GM21381 (cell line): ENCODE measurements around the gene CACNG4.

Source experiments
- ATAC-seq: cut with Tn5 transposase; IDR thresholded peaks from one replicate; pipeline ENCODE4 v1.9.1; 2021; ENCODE audit warnings: mild to moderate bottlenecking, moderate library complexity; ENCODE audit not compliant: unreplicated experiment

Gene CACNG4

GRCh38 chr17:67015001-67015400, 50.5 kb downstream of the CACNG4 start:
- no peak for ATAC-seq

- no peak for ATAC-seq
Measured at GRCh38 chr17:67016039-67016762, 51.7 kb downstream of the CACNG4 start.

GRCh38 chr17:67017910-67018309, 53.4 kb downstream of the CACNG4 start:
- no peak for ATAC-seq

- no peak for ATAC-seq
Measured at GRCh38 chr17:67018471-67019434, 54.2 kb downstream of the CACNG4 start.

- no peak for ATAC-seq
Measured at GRCh38 chr17:67019809-67020208, 55.3 kb downstream of the CACNG4 start.

- no peak for ATAC-seq
Measured at GRCh38 chr17:67020293-67020766, 55.8 kb downstream of the CACNG4 start.

- ATAC-seq = no peak
Measured at GRCh38 chr17:67021196-67021595, 56.7 kb downstream of the CACNG4 start.

GRCh38 chr17:67021743-67022450, 57.4 kb downstream of the CACNG4 start:
- no peak for ATAC-seq

- no peak for ATAC-seq
Measured at GRCh38 chr17:67022451-67022810, 57.9 kb downstream of the CACNG4 start.

GRCh38 chr17:67024736-67025135, 60.2 kb downstream of the CACNG4 start:
- no peak for ATAC-seq

- no peak for ATAC-seq
Measured at GRCh38 chr17:67025216-67025792, 60.8 kb downstream of the CACNG4 start.

- ATAC-seq = no peak
Measured at GRCh38 chr17:67026341-67026740, 61.8 kb downstream of the CACNG4 start.

GRCh38 chr17:67027031-67027628, 62.6 kb downstream of the CACNG4 start:
- ATAC-seq = no peak

GRCh38 chr17:67030641-67031040, 66.1 kb downstream of the CACNG4 start:
- no peak for ATAC-seq

- no peak for ATAC-seq
Measured at GRCh38 chr17:67032382-67032781, 67.9 kb downstream of the CACNG4 start.

- no peak for ATAC-seq
Measured at GRCh38 chr17:67032985-67033384, 68.5 kb downstream of the CACNG4 start.

GRCh38 chr17:67033613-67034012, 69.1 kb downstream of the CACNG4 start:
- ATAC-seq = no peak

- peak; percentile 82 for ATAC-seq
Measured at GRCh38 chr17:67035131-67036083, 70.9 kb downstream of the CACNG4 start.

- ATAC-seq = no peak
Measured at GRCh38 chr17:67038861-67039365, 74.4 kb downstream of the CACNG4 start.
